Prostate gland (tissue), 2 donors: Measurements from ENCODE around the gene CES3. TPM values are rescaled to one million over a fixed set of nuclear protein-coding genes. Genes with fewer than 3 reads are reported as not detected.

Experiments used
- DNase-seq: peaks from one replicate; pipeline ENCODE4 v3.0.0-alpha.2; 2019; ENCODE audit warnings: low spot score
- H3K27ac ChIP-seq, 2 donors: fragments of 200-600 bp; sonication (generic); 2 replicates each; pipeline ENCODE4 v1.5.1; 2017 to 2019
- H3K27me3 ChIP-seq: fragments of 200-600 bp; sonication (generic); replicated peaks from 2 replicates; pipeline ENCODE4 v1.5.1; 2019; ENCODE audit not compliant: insufficient read depth
- H3K36me3 ChIP-seq, 2 donors: fragments of 200-600 bp; sonication (generic); 1 replicate in 1 of 2; 2 replicates in 1 of 2; pipeline versions ENCODE4 v1.5.1 to v1.8.1; 2017 to 2019
- H3K4me1 ChIP-seq: fragments of 200-600 bp; sonication (generic); replicated peaks from 2 replicates; pipeline ENCODE4 v1.5.1; 2019
- H3K4me3 ChIP-seq, 2 donors: fragments of 200-600 bp; sonication (generic); 2 replicates each; pipeline ENCODE4 v1.5.1; 2017 to 2019
- H3K9me3 ChIP-seq: fragments of 200-600 bp; sonication (generic); 2 replicates; pipeline ENCODE4 v1.5.1; 2017
- POLR2A ChIP-seq: fragments of 450-650 bp; IDR thresholded peaks from one replicate; pipeline ENCODE4 v1.6.1; 2016; ENCODE audit warnings: antibody characterized with exemption, mild to moderate bottlenecking
- POLR2AphosphoS5 ChIP-seq: sonication (generic); formaldehyde crosslinking; IDR thresholded peaks from one replicate; pipeline ENCODE4 v1.6.1; 2017; ENCODE audit warnings: antibody characterized with exemption
- WGBS: methylation state at CpG from one replicate; pipeline ENCODE4 v1.1.5; 2018; 5-methylcytosine and 5-hydroxymethylcytosine counted together
- intact Hi-C: fragments of 100-400 bp; cut with DNase I; formaldehyde crosslinking; loops from one replicate; pipeline ENCODE4 v1.14.2; 2022
- total RNA-seq, 2 donors: library from RNA; depleted of rRNA; stranded (reverse); fragments of >200 nt; gene quantifications; one replicate each; pipeline ENCODE4 v1.1.0, GENCODE V29; 2016
- TF ChIP-seq, protein P1 (sequence below), 4 experiments: fragments of 200-600 bp in 2 of 4; fragments of 450-650 bp in 2 of 4; sonication (generic) in 2 of 4; IDR thresholded peaks; 1 replicate in 3 of 4; 2 replicates in 1 of 4; pipeline ENCODE4 v1.5.1; 2016 to 2019; ENCODE audit warnings: antibody characterized with exemption in 4 of 4, mild to moderate bottlenecking in 2 of 4, moderate library complexity in 2 of 4

The CES3 gene
- total RNA-seq, 2 donors from 2014 or later, result 0.36 to 0.80 TPM

DNA sequence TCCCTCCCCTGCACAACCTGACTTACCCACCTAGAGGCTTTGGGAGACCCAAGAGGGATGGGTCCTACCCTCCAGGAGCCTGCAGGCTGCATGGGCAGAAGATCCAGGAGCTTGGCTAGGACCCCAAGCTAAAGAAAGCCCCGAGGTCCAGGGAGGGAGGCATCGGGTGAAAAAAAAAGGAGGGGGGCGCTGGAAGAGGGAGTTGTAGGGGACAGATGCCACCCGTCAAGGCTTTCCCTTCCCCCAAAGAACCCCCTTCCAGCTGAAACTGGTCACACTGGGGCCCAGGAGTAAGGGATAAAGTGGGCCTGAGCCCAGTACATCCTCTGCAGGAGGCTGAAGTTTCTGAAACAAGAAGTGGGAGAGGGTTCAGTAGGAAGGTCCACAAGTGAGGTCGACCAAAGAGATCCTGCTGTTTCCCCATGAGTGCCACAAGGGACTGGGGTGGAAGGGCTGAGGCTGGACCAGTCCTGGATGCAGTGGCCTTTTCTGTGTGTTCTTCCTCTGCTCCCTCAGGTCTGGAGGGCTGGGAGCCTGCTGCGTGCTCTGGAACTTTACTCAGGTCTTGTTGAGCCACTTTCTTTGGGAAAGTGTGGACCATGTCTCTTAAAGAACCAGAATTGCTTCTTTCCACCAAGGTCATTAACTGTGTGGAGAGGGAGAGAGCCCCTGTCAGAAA lies 53.7 kb downstream of the CES3 start:
- H3K4me3 ChIP-seq, result peak overlapping the region in 1 of 2 donors; percentile 47
- DNase-seq, result no peak
- H3K27me3 ChIP-seq, result no peaks in the 10 kb centered on the region
- WGBS, result 51% methylated on average over 6 of the region's 6 CpGs
- peaks cover 3% of the 10 kb centered on the region for H3K4me1 ChIP-seq
- TF ChIP-seq, protein P1, sequence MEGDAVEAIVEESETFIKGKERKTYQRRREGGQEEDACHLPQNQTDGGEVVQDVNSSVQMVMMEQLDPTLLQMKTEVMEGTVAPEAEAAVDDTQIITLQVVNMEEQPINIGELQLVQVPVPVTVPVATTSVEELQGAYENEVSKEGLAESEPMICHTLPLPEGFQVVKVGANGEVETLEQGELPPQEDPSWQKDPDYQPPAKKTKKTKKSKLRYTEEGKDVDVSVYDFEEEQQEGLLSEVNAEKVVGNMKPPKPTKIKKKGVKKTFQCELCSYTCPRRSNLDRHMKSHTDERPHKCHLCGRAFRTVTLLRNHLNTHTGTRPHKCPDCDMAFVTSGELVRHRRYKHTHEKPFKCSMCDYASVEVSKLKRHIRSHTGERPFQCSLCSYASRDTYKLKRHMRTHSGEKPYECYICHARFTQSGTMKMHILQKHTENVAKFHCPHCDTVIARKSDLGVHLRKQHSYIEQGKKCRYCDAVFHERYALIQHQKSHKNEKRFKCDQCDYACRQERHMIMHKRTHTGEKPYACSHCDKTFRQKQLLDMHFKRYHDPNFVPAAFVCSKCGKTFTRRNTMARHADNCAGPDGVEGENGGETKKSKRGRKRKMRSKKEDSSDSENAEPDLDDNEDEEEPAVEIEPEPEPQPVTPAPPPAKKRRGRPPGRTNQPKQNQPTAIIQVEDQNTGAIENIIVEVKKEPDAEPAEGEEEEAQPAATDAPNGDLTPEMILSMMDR (IDR thresholded peaks at IDR 0.05), result peak in 1 of 4 experiments; percentile 4
- TF ChIP-seq POLR2A, result no peak
- TF ChIP-seq POLR2AphosphoS5, result no peak
- H3K27ac ChIP-seq, result no peak overlapping the region
- intact Hi-C loops, result no loop called here
- no peaks in the 10 kb centered on the region for H3K36me3 ChIP-seq
- H3K9me3 ChIP-seq, result no peaks in the 10 kb centered on the region

- no peak for DNase-seq
- Histone ChIP-seq H3K27me3 (no peaks in the 10 kb centered on the region), H3K9me3 (no peaks in the 10 kb centered on the region), H3K4me1 (peaks cover 3% of the 10 kb centered on the region), H3K4me3 (no peak overlapping the region), H3K27ac (no peak overlapping the region), H3K36me3 (no peaks in the 10 kb centered on the region)
- intact Hi-C loops, result no loop called here
- TF ChIP-seq, protein P1 (IDR thresholded peaks at IDR 0.05), result no peak
- TF ChIP-seq POLR2AphosphoS5, result no peak
- TF ChIP-seq POLR2A, result no peak
- 89% methylated on average over 9 of the region's 9 CpGs for WGBS
These were observed 54.3 kb downstream of the CES3 start for GRCh38 chr16:67015313-67015731.

GRCh38 chr16:67016143-67016542 lies 55.1 kb downstream of the CES3 start:
- H3K27me3 ChIP-seq, result no peaks in the 10 kb centered on the region
- DNase-seq, result no peak
- H3K27ac ChIP-seq, result no peak overlapping the region
- intact Hi-C loops, result no loop called here
- TF ChIP-seq, protein P1 (IDR thresholded peaks at IDR 0.05), result no peak
- TF ChIP-seq POLR2AphosphoS5 (no peak), POLR2A (no peak)
- H3K36me3 ChIP-seq, result no peaks in the 10 kb centered on the region
- no peak overlapping the region for H3K4me3 ChIP-seq
- peaks cover 3% of the 10 kb centered on the region for H3K4me1 ChIP-seq
- no peaks in the 10 kb centered on the region for H3K9me3 ChIP-seq

DNA sequence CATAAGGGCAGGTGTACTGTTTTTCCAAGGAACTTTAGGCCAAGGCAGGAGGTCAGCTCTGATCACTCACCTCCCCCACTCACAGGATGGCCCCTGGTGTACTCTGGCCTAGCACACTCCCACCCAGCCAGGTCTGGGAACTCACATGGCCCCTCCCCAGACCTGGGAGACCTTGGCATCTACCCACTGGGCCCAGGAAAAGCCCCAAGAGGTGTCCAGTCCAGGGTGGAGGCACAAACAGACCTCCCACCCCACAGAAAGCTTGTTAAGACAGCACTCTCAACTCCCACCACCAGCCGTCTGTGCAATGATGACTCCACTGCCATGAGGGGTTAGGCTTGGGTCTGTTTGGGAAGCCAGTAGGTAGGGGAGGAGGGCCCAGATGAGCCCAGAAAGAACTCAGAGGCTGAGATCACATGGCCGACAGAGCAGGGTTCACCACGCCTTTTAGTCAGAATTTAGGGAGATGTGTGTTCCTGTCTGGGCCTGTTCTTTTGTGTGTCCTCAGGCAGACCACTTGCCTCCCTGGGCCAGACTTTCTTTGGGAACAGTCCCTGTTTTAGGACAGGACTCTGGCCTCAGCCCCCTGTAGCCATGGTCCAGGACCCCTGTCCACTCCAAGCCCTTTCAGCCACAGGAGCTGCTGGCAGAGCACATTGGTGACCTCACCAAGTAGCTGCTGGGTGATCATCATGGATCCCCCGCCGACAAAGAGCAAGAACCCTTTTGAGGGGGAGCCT lies 55.8 kb downstream of the CES3 start:
- intact Hi-C loops, result no loop called here
- Histone ChIP-seq H3K36me3 (no peaks in the 10 kb centered on the region), H3K9me3 (no peaks in the 10 kb centered on the region), H3K27me3 (no peaks in the 10 kb centered on the region), H3K27ac (no peak overlapping the region), H3K4me1 (peaks cover 3% of the 10 kb centered on the region), H3K4me3 (no peak overlapping the region)
- DNase-seq, result no peak
- 78% methylated on average over 5 of the region's 5 CpGs for WGBS
- TF ChIP-seq, protein P1 (IDR thresholded peaks at IDR 0.05), result no peak
- TF ChIP-seq POLR2AphosphoS5 (no peak), POLR2A (no peak)

GRCh38 chr16:67017421-67017750 lies 56.3 kb downstream of the CES3 start:
- Histone ChIP-seq H3K4me3 (no peak overlapping the region), H3K27ac (no peak overlapping the region), H3K9me3 (no peaks in the 10 kb centered on the region), H3K4me1 (peaks cover 3% of the 10 kb centered on the region), H3K27me3 (no peaks in the 10 kb centered on the region), H3K36me3 (no peaks in the 10 kb centered on the region)
- no peak for DNase-seq
- TF ChIP-seq POLR2AphosphoS5 (no peak), POLR2A (no peak)
- TF ChIP-seq, protein P1 (IDR thresholded peaks at IDR 0.05), result no peak
- WGBS, result 98% methylated on average over 4 of the region's 4 CpGs
- intact Hi-C loops, result no loop called here
